OCI-LY3 (cell line): ENCODE measurements around the gene PLA2G4A.

Experiments
- CTCF ChIP-seq: fragments of 200-600, 300-600 bp; sonication (generic); IDR thresholded peaks from 2 replicates; pipeline ENCODE4 v1.5.1; 2014; ENCODE audit warnings: antibody characterized with exemption, low read length, low read depth
- EZH2phosphoT487 ChIP-seq: fragments of 200-600 bp; shearing (Covaris generic); IDR thresholded peaks from 2 replicates; pipeline ENCODE4 v1.6.1; 2018; ENCODE audit warnings: antibody characterized with exemption, mixed run types, low read depth

- no peak for TF ChIP-seq CTCF
- no peak for TF ChIP-seq EZH2phosphoT487
These were observed 151.7 kb downstream of the PLA2G4A start for GRCh38 chr1:186980400-186980799.
